ENCODE measurements around the gene LDHAL6A. TPM values are rescaled to one million over a fixed set of nuclear protein-coding genes. Genes with fewer than 3 reads are reported as not detected.

Gene LDHAL6A
- total RNA-seq, 1 experiment from 2014 or later = not detected

GRCh38 chr11:18479063-18479462, 23.4 kb downstream of the LDHAL6A start:
- Histone ChIP-seq H3K4me1 (ENCODE audit: control insufficient read depth in 1 of 2, insufficient read depth in 2 of 2, low read length in 2 of 2) (no peaks in the 10 kb centered on the region), H2AFZ (ENCODE audit: low read depth, low read length, poor library complexity, severe bottlenecking) (no peak overlapping the region), H3K4me3 (replicated peaks in 1 of 2; ENCODE audit: low read depth in 1 of 2, low read length in 2 of 2) (no peak overlapping the region), H4K20me1 (ENCODE audit: insufficient read depth) (no peaks in the 10 kb centered on the region), H3K36me3 (ENCODE audit: control insufficient read depth in 1 of 2, insufficient read depth in 2 of 2, low read length in 2 of 2) (peaks cover 7 to 21% of the 10 kb centered on the region in 2 experiments; a peak in 3 of 4 replicates), H3K9ac (ENCODE audit: low read length) (no peak overlapping the region), H3K27ac (ENCODE audit: low read depth, low read length) (no peak overlapping the region), H3K79me2 (ENCODE audit: insufficient read depth, low read length) (no peaks in the 10 kb centered on the region), H3K9me3 (ENCODE audit: control insufficient read depth in 1 of 2, insufficient read depth in 1 of 2, low read depth in 1 of 2, low read length in 2 of 2) (no peaks in the 10 kb centered on the region), H3K4me2 (ENCODE audit: low read length) (no peak overlapping the region), H3K27me3 (ENCODE audit: insufficient read depth, low read length) (no peaks in the 10 kb centered on the region), H3K9me2 (ENCODE audit: insufficient read depth) (no peaks in the 10 kb centered on the region)
- ChIA-PET RAD21 (ENCODE audit: low non-redundant PET in 1 of 2, low total read pairs in 2 of 2, uncharacterized antibody in 2 of 2, unreplicated experiment in 2 of 2) (no interaction called here), POLR2A (no interaction called here), CTCF (no interaction called here)
- no peak for ATAC-seq
- intact Hi-C loops (cut with micrococcal nuclease) = no loop called here
- no peak for TF ChIP-seq REST (IDR thresholded peaks at IDR 0.05; ENCODE audit: low read depth)
- no peak for TF ChIP-seq TCF7L2 (IDR thresholded peaks at IDR 0.05; ENCODE audit: borderline replicate concordance, extremely low read depth, insufficient read depth, insufficient read length)
- no peak for TF ChIP-seq FOSL1 (IDR thresholded peaks at IDR 0.05; ENCODE audit: low read depth)
- no peak for TF ChIP-seq CEBPB (IDR thresholded peaks at IDR 0.05; ENCODE audit: low read depth)
- no peak for TF ChIP-seq POLR2AphosphoS5 (IDR thresholded peaks at IDR 0.05; ENCODE audit: low read depth, low read length)
- no peak for TF ChIP-seq ZNF274 (IDR thresholded peaks at IDR 0.05; ENCODE audit: low read depth, low read length)
- TF ChIP-seq, protein P1, sequence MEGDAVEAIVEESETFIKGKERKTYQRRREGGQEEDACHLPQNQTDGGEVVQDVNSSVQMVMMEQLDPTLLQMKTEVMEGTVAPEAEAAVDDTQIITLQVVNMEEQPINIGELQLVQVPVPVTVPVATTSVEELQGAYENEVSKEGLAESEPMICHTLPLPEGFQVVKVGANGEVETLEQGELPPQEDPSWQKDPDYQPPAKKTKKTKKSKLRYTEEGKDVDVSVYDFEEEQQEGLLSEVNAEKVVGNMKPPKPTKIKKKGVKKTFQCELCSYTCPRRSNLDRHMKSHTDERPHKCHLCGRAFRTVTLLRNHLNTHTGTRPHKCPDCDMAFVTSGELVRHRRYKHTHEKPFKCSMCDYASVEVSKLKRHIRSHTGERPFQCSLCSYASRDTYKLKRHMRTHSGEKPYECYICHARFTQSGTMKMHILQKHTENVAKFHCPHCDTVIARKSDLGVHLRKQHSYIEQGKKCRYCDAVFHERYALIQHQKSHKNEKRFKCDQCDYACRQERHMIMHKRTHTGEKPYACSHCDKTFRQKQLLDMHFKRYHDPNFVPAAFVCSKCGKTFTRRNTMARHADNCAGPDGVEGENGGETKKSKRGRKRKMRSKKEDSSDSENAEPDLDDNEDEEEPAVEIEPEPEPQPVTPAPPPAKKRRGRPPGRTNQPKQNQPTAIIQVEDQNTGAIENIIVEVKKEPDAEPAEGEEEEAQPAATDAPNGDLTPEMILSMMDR (IDR thresholded peaks at IDR 0.05 in 2 of 3, conservative IDR thresholded peaks at IDR 0.05 in 1 of 3; ENCODE audit: borderline replicate concordance in 1 of 3, insufficient read depth in 1 of 3, low read depth in 2 of 3, low read length in 2 of 3) = no peak
- TF ChIP-seq, protein P2, sequence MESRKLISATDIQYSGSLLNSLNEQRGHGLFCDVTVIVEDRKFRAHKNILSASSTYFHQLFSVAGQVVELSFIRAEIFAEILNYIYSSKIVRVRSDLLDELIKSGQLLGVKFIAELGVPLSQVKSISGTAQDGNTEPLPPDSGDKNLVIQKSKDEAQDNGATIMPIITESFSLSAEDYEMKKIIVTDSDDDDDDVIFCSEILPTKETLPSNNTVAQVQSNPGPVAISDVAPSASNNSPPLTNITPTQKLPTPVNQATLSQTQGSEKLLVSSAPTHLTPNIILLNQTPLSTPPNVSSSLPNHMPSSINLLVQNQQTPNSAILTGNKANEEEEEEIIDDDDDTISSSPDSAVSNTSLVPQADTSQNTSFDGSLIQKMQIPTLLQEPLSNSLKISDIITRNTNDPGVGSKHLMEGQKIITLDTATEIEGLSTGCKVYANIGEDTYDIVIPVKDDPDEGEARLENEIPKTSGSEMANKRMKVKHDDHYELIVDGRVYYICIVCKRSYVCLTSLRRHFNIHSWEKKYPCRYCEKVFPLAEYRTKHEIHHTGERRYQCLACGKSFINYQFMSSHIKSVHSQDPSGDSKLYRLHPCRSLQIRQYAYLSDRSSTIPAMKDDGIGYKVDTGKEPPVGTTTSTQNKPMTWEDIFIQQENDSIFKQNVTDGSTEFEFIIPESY (IDR thresholded peaks at IDR 0.05; ENCODE audit: extremely low read depth, insufficient replicate concordance, low read length) = no peak
- TF ChIP-seq, protein P3, sequence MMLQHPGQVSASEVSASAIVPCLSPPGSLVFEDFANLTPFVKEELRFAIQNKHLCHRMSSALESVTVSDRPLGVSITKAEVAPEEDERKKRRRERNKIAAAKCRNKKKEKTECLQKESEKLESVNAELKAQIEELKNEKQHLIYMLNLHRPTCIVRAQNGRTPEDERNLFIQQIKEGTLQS (IDR thresholded peaks at IDR 0.05) = no peak
- TF ChIP-seq POLR2A (IDR thresholded peaks at IDR 0.05; ENCODE audit: borderline replicate concordance, extremely low read depth, insufficient read depth, insufficient read length) = no peak
- no peak for TF ChIP-seq SRF (IDR thresholded peaks at IDR 0.05; ENCODE audit: low read depth)
- no peak for DNase-seq (ENCODE audit: low read depth, low spot score)
- no TSS peak for BruUV-seq (replicated peaks)
